HL-60 (cell line): ENCODE data around the gene SLC6A7.

Experiments
- DNase-seq, 2 experiments: peaks; one replicate each; pipeline ENCODE4 v3.0.0-alpha.2; 2010 to 2020; ENCODE audit warnings: low read depth in 1 of 2, low spot score in 1 of 2
- H3K27ac ChIP-seq: fragments of 250-450 bp; sonication (Bioruptor Pico); replicated peaks from 2 replicates; pipeline ENCODE4 v1.5.1; 2020; ENCODE audit warnings: mild to moderate bottlenecking, moderate library complexity
- H3K27me3 ChIP-seq: fragments of 250-450 bp; sonication (Bioruptor Pico); 2 replicates; pipeline ENCODE4 v1.5.1; 2021; ENCODE audit warnings: mild to moderate bottlenecking, moderate library complexity; ENCODE audit not compliant: insufficient read depth, poor library complexity, severe bottlenecking
- H3K4me3 ChIP-seq: replicated peaks from 2 replicates; pipeline ENCODE4 v1.5.1; 2011; ENCODE audit warnings: mild to moderate bottlenecking, control low read depth, low read length; ENCODE audit not compliant: insufficient read depth
- GABPA ChIP-seq: IDR thresholded peaks from 2 replicates; pipeline ENCODE4 v1.6.1; 2012; ENCODE audit warnings: low read depth
- POLR2AphosphoS5 ChIP-seq: IDR thresholded peaks from 2 replicates; pipeline ENCODE4 v1.6.1; 2012; ENCODE audit warnings: low read depth
- SPI1 ChIP-seq: IDR thresholded peaks from 2 replicates; pipeline ENCODE4 v1.6.1; 2012; ENCODE audit warnings: low read depth, mild to moderate bottlenecking, borderline replicate concordance
- TF ChIP-seq, protein P1 (sequence below): IDR thresholded peaks from 2 replicates; pipeline ENCODE4 v1.6.1; 2012; ENCODE audit warnings: low read depth; ENCODE audit not compliant: insufficient replicate concordance
- TF ChIP-seq, protein P2 (sequence below): IDR thresholded peaks from one replicate; pipeline ENCODE4 v1.5.1; 2011; ENCODE audit warnings: low read length, control low read depth, inconsistent platforms; ENCODE audit not compliant: insufficient read depth

Gene SLC6A7

DNA sequence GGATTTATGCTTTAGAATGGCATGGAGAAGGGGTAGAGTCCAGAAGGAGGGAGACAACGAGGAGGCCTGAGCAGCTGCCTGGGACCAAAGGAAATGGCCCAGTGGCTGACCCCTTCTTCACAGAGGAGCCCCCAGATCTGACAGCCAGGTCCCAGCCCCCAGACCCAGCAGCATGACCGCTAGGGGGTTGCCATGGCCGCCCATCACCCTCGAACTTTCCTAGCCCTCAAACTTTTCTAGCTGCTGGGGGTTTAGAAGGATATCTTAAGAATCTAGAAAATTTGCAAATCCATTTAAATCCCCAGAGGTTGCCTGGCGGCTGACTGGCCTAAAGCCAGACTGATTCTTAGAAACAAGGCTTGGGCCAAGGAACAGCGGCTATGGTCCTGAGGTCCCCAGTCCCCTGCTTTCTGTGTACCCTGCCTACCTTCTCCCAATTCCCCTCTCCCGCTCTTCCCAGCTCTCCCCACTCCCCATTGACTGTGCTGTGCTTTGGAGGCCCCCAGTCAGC is 35.2 kb upstream of the SLC6A7 start:
- H3K4me3 ChIP-seq = no peak overlapping the region
- no peak for DNase-seq
- TF ChIP-seq SPI1 = no peak
- TF ChIP-seq, protein P1, sequence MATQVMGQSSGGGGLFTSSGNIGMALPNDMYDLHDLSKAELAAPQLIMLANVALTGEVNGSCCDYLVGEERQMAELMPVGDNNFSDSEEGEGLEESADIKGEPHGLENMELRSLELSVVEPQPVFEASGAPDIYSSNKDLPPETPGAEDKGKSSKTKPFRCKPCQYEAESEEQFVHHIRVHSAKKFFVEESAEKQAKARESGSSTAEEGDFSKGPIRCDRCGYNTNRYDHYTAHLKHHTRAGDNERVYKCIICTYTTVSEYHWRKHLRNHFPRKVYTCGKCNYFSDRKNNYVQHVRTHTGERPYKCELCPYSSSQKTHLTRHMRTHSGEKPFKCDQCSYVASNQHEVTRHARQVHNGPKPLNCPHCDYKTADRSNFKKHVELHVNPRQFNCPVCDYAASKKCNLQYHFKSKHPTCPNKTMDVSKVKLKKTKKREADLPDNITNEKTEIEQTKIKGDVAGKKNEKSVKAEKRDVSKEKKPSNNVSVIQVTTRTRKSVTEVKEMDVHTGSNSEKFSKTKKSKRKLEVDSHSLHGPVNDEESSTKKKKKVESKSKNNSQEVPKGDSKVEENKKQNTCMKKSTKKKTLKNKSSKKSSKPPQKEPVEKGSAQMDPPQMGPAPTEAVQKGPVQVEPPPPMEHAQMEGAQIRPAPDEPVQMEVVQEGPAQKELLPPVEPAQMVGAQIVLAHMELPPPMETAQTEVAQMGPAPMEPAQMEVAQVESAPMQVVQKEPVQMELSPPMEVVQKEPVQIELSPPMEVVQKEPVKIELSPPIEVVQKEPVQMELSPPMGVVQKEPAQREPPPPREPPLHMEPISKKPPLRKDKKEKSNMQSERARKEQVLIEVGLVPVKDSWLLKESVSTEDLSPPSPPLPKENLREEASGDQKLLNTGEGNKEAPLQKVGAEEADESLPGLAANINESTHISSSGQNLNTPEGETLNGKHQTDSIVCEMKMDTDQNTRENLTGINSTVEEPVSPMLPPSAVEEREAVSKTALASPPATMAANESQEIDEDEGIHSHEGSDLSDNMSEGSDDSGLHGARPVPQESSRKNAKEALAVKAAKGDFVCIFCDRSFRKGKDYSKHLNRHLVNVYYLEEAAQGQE = no peak
- no peak for TF ChIP-seq POLR2AphosphoS5
- no peak overlapping the region for H3K27ac ChIP-seq
- peaks cover 8% of the 10 kb centered on the region for H3K27me3 ChIP-seq

DNA sequence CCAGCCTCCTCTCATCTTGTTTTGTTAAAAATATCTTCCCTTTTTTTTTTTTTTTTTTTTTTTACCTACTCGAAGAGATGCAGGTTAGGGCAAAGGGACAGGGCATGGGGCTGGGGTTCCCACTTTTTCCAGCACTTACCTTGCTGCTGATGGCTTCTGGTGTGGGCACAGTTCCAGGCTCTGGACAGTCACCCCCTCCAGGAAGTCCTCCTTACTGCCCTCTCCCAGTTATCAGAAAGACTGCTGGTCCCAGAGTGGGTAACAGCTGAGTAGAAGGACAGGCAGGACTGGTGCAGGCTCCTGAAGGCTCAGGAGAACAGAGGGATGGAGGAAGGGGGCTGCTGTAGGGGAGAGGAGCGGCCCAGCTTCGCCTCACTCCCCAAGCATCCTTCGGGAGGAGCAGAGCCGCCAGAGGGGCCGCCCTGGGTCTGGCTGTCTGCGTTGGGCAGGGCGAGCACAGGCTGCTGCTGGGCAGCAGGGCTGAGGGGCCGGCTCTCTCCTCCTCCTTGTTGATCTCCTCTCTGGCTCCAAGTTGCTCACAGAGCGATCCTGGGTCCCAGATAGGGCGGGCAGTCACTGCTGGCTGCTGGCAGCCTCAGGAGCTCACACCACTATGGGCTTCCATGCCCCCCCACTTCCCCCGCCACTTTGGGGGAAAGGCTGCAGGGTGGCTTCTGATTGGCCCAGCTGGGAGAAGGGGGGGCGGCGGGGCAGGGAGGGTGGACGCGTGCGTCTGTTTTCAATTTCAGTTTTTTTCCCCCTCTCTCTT is 34.4 kb upstream of the SLC6A7 start, which contains the start of gene PDGFRB:
Gene PDGFRB, minus strand, starts transcription at position 588 of the 769 bp plus-strand sequence. CDS start 18,798 bp downstream, outside the sequence.
- H3K27ac ChIP-seq = no peak within 1 kb of the TSS
- TF ChIP-seq, protein P1 = no peak
- DNase-seq = no peak
- peaks cover 8% of the 10 kb centered on the region for H3K27me3 ChIP-seq
- no peak within 1 kb of the TSS for H3K4me3 ChIP-seq

DNA sequence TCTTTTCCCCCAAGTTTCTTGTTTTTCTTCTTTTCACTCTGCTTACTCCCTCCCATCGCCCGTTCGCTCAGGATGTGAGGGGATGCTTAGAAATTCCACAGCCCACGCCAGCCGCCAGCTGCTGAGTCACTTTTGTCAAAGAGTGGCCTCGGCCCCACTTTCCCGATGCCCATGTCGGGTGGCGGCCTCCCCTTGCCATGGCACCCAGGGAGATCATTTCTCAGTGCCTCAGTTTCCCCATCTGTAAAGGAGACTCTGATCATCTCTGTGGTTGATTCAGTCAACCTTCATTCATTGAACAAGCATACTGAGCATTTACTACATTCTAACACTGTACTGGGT is 33.9 kb upstream of the SLC6A7 start:
- peaks cover 8% of the 10 kb centered on the region for H3K27me3 ChIP-seq
- H3K4me3 ChIP-seq = no peak overlapping the region
- no peak for DNase-seq
- no peak overlapping the region for H3K27ac ChIP-seq
- no peak for TF ChIP-seq SPI1
- TF ChIP-seq, protein P2, sequence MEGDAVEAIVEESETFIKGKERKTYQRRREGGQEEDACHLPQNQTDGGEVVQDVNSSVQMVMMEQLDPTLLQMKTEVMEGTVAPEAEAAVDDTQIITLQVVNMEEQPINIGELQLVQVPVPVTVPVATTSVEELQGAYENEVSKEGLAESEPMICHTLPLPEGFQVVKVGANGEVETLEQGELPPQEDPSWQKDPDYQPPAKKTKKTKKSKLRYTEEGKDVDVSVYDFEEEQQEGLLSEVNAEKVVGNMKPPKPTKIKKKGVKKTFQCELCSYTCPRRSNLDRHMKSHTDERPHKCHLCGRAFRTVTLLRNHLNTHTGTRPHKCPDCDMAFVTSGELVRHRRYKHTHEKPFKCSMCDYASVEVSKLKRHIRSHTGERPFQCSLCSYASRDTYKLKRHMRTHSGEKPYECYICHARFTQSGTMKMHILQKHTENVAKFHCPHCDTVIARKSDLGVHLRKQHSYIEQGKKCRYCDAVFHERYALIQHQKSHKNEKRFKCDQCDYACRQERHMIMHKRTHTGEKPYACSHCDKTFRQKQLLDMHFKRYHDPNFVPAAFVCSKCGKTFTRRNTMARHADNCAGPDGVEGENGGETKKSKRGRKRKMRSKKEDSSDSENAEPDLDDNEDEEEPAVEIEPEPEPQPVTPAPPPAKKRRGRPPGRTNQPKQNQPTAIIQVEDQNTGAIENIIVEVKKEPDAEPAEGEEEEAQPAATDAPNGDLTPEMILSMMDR = no peak
- TF ChIP-seq GABPA = no peak
- TF ChIP-seq, protein P1 = no peak
- TF ChIP-seq POLR2AphosphoS5 = no peak

DNA sequence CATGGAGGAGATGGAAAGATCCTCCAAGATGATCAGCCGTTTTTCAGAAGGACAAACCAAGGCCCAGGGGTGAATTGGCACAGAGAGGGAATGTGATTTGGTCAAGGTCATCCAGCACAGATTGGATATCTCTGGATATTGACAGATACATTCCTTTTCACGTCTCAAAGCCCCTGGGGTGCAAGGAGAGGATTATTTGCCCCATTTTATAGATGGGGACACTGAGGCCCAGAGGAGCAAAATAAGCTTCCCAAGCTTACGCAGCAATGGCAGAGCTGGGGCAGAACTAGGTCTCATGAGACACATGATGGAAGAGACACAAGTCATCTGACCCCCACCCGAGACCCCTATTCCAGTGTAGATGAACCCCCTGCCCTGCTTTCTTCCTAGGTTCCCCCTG is 33.3 kb upstream of the SLC6A7 start:
- H3K27me3 ChIP-seq = peaks cover 8% of the 10 kb centered on the region
- no peak overlapping the region for H3K27ac ChIP-seq
- TF ChIP-seq, protein P2 = no peak
- TF ChIP-seq SPI1 = no peak
- TF ChIP-seq, protein P1 = no peak
- TF ChIP-seq GABPA = no peak
- no peak for TF ChIP-seq POLR2AphosphoS5
- DNase-seq = no peak
- H3K4me3 ChIP-seq = no peak overlapping the region
